H1 (cell line): ENCODE data around the gene SCMH1. TPM values are rescaled to one million over a fixed set of nuclear protein-coding genes. Genes with fewer than 3 reads are reported as not detected.

ENCODE experiments used
- ASH2L ChIP-seq: fragments of 200-600, 300-600 bp; sonication (generic); IDR thresholded peaks from one replicate; pipeline ENCODE4 v1.7.1; 2017; ENCODE audit warnings: low read length
- BCL11A ChIP-seq, 2 experiments: IDR thresholded peaks; one replicate each; pipeline ENCODE4 v1.6.1; 2011; ENCODE audit warnings: low read depth in 2 of 2, low read length in 2 of 2, mild to moderate bottlenecking in 2 of 2
- BRCA1 ChIP-seq: IDR thresholded peaks from 2 replicates; pipeline ENCODE4 v1.6.1; 2012; ENCODE audit warnings: low read depth, low read length, improper control_type of control experiment
- CEBPB ChIP-seq: IDR thresholded peaks from 2 replicates; pipeline ENCODE4 v1.6.1; 2012; ENCODE audit warnings: low read depth, low read length
- CHD1 ChIP-seq: IDR thresholded peaks from 2 replicates; pipeline ENCODE4 v1.6.1; 2012; ENCODE audit warnings: low read depth, low read length, improper control_type of control experiment
- CREB1 ChIP-seq: IDR thresholded peaks from 2 replicates; pipeline ENCODE4 v1.6.1; 2012; ENCODE audit warnings: inconsistent platforms
- CTBP2 ChIP-seq: IDR thresholded peaks from 2 replicates; pipeline ENCODE4 v1.7.0; 2011; ENCODE audit warnings: borderline replicate concordance, mild to moderate bottlenecking, moderate library complexity, mixed read lengths, low read length; ENCODE audit not compliant: insufficient read depth, insufficient read length
- E2F6 ChIP-seq: IDR thresholded peaks from 2 replicates; pipeline ENCODE4 v1.6.1; 2012; ENCODE audit warnings: inconsistent platforms
- EZH2 ChIP-seq: fragments of 200-600 bp; sonication (generic); IDR thresholded peaks from 2 replicates; pipeline ENCODE4 v1.7.1; 2012; ENCODE audit warnings: low read depth, mild to moderate bottlenecking, moderate library complexity, low read length, inconsistent platforms; ENCODE audit not compliant: severe bottlenecking
- FOSL1 ChIP-seq: IDR thresholded peaks from 2 replicates; pipeline ENCODE4 v1.6.1; 2011; ENCODE audit warnings: mild to moderate bottlenecking, low read depth, low read length, moderate library complexity; ENCODE audit not compliant: insufficient read depth
- GABPA ChIP-seq: IDR thresholded peaks from 2 replicates; pipeline ENCODE4 v1.6.1; 2011; ENCODE audit warnings: mild to moderate bottlenecking, low read length, moderate library complexity, borderline replicate concordance; ENCODE audit not compliant: insufficient read depth
- GTF2F1 ChIP-seq: IDR thresholded peaks from 2 replicates; pipeline ENCODE4 v1.6.1; 2012; ENCODE audit warnings: low read depth, low read length, improper control_type of control experiment, borderline replicate concordance
- NANOG ChIP-seq: IDR thresholded peaks from 2 replicates; pipeline ENCODE4 v1.6.1; 2011; ENCODE audit warnings: low read length, low read depth, mild to moderate bottlenecking, inconsistent platforms; ENCODE audit not compliant: insufficient read depth, poor library complexity, severe bottlenecking
- RAD21 ChIP-seq, 2 experiments: IDR thresholded peaks in 1 of 2; conservative IDR thresholded peaks in 1 of 2; 2 replicates each; pipeline ENCODE4 v1.6.1; 2011; ENCODE audit warnings: low read depth in 2 of 2, low read length in 2 of 2, improper control_type of control experiment in 1 of 2, inconsistent platforms in 1 of 2, mild to moderate bottlenecking in 1 of 2, moderate library complexity in 1 of 2
- RFX5 ChIP-seq: IDR thresholded peaks from 2 replicates; pipeline ENCODE4 v1.6.1; 2011; ENCODE audit warnings: low read depth, low read length, improper control_type of control experiment, borderline replicate concordance
- SIX5 ChIP-seq: IDR thresholded peaks from 2 replicates; pipeline ENCODE4 v1.6.1; 2011; ENCODE audit warnings: mild to moderate bottlenecking, low read depth, low read length
- USF2 ChIP-seq: IDR thresholded peaks from 2 replicates; pipeline ENCODE4 v1.6.1; 2011; ENCODE audit warnings: low read length, improper control_type of control experiment
- YY1 ChIP-seq: IDR thresholded peaks from 2 replicates; pipeline ENCODE4 v1.6.1; 2011; ENCODE audit warnings: low read depth, mild to moderate bottlenecking, low read length
- ZNF274 ChIP-seq: IDR thresholded peaks from 2 replicates; pipeline ENCODE4 v1.7.0; 2012; ENCODE audit warnings: low read length, borderline replicate concordance; ENCODE audit errors: extremely low read depth
- polyA plus RNA-seq, 7 experiments: library from polyadenylated mRNA; depleted of rRNA in 3 of 7; stranded (reverse) in 5 of 7; unstranded in 2 of 7; fragments of >200 nt in 5 of 7; fragments of 200-250 nt in 2 of 7; gene quantifications; 1 replicate in 5 of 7; 2 replicates in 1 of 7; 4 replicates in 1 of 7; pipeline versions ENCODE4 v1.2.1 to v1.2.3, GENCODE V29; 2011 to 2013; ENCODE audit warnings: missing spikeins in 2 of 7, mixed read lengths in 2 of 7
- total RNA-seq: library from RNA; stranded (reverse); fragmentation: NEBNext Ultra II Directional; extraction: Animal tissue kit (Norgen Biotek cat#: 25700); gene quantifications from 2 replicates; pipeline ENCODE4 v1.2.1, GENCODE V29; 2021

Gene SCMH1
- total and polyA plus RNA-seq, 2 of the 8 experiments (the other 6 are each of a cell fraction or from before 2014, with no cell fraction given) = 16.6 to 30.7 TPM

- TF ChIP-seq GABPA = 0 out of 2 replicates have a peak, but pooled peaks have one; percentile 1
- TF ChIP-seq GTF2F1 = no peak; the same call in 1 of the 2 replicates
- no peak for TF ChIP-seq RAD21 (IDR thresholded peaks at IDR 0.05 in 1 of 2, conservative IDR thresholded peaks at IDR 0.05 in 1 of 2; ENCODE audit: low read depth in 2 of 2, low read length in 2 of 2)
- no peak for TF ChIP-seq CHD1
- TF ChIP-seq EZH2 = no peak
- TF ChIP-seq NANOG = no peak
- no peak for TF ChIP-seq YY1
- no peak for TF ChIP-seq USF2
- TF ChIP-seq CTBP2 = peak; percentile 39
- no peak for TF ChIP-seq BRCA1
- no peak for TF ChIP-seq FOSL1
- no peak for TF ChIP-seq SIX5
- no peak for TF ChIP-seq RFX5
- TF ChIP-seq ASH2L = peak; percentile 77
- no peak for TF ChIP-seq CEBPB
- peak; percentile 85 for TF ChIP-seq E2F6
- no peak for TF ChIP-seq ZNF274
- TF ChIP-seq BCL11A (IDR thresholded peaks at IDR 0.05; ENCODE audit: low read depth in 2 of 2, low read length in 2 of 2) = no peak
- peak; percentile 71 for TF ChIP-seq CREB1
These were observed 262.7 kb downstream of the SCMH1 start, which contains the start of gene CTPS1 (continued) for GRCh38 chr1:40979241-40980067.
